ENCODE results near the gene UGT1A6.
"Not testable (repeated sequence)": the region's sequence is repeated elsewhere in the genome, so short reads cannot be mapped to it uniquely, and the experiment has no call there.

UGT1A6 gene

GRCh38 chr2:233681521-233682099 is 11.1 kb upstream of the UGT1A6 start, which contains the start of gene UGT1A7:
Gene UGT1A7, plus strand, starts transcription at chr2:233681901. Its CDS starts 37 bp downstream, at chr2:233681938.
- no peak for DNase-seq (ENCODE audit: low read depth, low spot score)
- H3K27ac ChIP-seq = no peak within 1 kb of the TSS

- DNase-seq (ENCODE audit: low read depth, low spot score) = no peak
Observed at GRCh38 chr2:233684640-233685039, 8.1 kb upstream of the UGT1A6 start.

GRCh38 chr2:233686928-233687327 is 5.8 kb upstream of the UGT1A6 start:
- no peak for DNase-seq (ENCODE audit: low read depth, low spot score)
- H3K27ac ChIP-seq = no peak overlapping the region

More at GRCh38 chr2:233684640-233685039, 8.1 kb upstream of the UGT1A6 start:
- no peak overlapping the region for H3K27ac ChIP-seq

GRCh38 chr2:233688341-233688740 is 4.3 kb upstream of the UGT1A6 start:
- no peak for DNase-seq (ENCODE audit: low read depth, low spot score)
- H3K27ac ChIP-seq = no peak overlapping the region

- H3K27ac ChIP-seq = peak overlapping the region; percentile 80
- no peak for DNase-seq (ENCODE audit: low read depth, low spot score)
Observed at GRCh38 chr2:233689031-233689430, 3.7 kb upstream of the UGT1A6 start.

- DNase-seq (ENCODE audit: low read depth, low spot score) = no peak
- H3K27ac ChIP-seq = peak overlapping the region; percentile 80
Observed at GRCh38 chr2:233689501-233689900, 3.2 kb upstream of the UGT1A6 start.

- peak overlapping the region; percentile 80 for H3K27ac ChIP-seq
- peak; percentile 81 for DNase-seq (ENCODE audit: low read depth, low spot score)
Observed at GRCh38 chr2:233690444-233690843, 2.2 kb upstream of the UGT1A6 start.

- peak; percentile 99 for DNase-seq (ENCODE audit: low read depth, low spot score)
- H3K27ac ChIP-seq = peak overlapping the region; percentile 80
Observed at GRCh38 chr2:233691443-233692433, 952 bp upstream of the UGT1A6 start.

- DNase-seq (ENCODE audit: low read depth, low spot score) = no peak
- H3K27ac ChIP-seq = no peak overlapping the region
Observed at GRCh38 chr2:233693963-233694362, 1.3 kb downstream of the UGT1A6 start.

- no peak for DNase-seq (ENCODE audit: low read depth, low spot score)
Observed at GRCh38 chr2:233698740-233699139, 6.0 kb downstream of the UGT1A6 start.

GRCh38 chr2:233699424-233700027 is 6.8 kb downstream of the UGT1A6 start:
- peak overlapping the region; percentile 52 for H3K27ac ChIP-seq
- no peak for DNase-seq (ENCODE audit: low read depth, low spot score)

More at GRCh38 chr2:233698740-233699139, 6.0 kb downstream of the UGT1A6 start:
- H3K27ac ChIP-seq = no peak overlapping the region

- peak overlapping the region; percentile 52 for H3K27ac ChIP-seq
Observed at GRCh38 chr2:233700028-233700635, 7.4 kb downstream of the UGT1A6 start.

GRCh38 chr2:233700842-233701241 is 8.2 kb downstream of the UGT1A6 start:
- not testable (repeated sequence) for H3K27ac ChIP-seq; DNase-seq (ENCODE audit: low read depth, low spot score)

More at GRCh38 chr2:233700028-233700635, 7.4 kb downstream of the UGT1A6 start:
- DNase-seq (ENCODE audit: low read depth, low spot score) = peak; percentile 18

- DNase-seq (ENCODE audit: low read depth, low spot score) = no peak
- H3K27ac ChIP-seq = no peak overlapping the region
Observed at GRCh38 chr2:233702238-233702637, 9.5 kb downstream of the UGT1A6 start.

- DNase-seq (ENCODE audit: low read depth, low spot score) = peak; percentile 20
- peak overlapping the region; percentile 53 for H3K27ac ChIP-seq
Observed at GRCh38 chr2:233705911-233706506, 13.3 kb downstream of the UGT1A6 start.

GRCh38 chr2:233706720-233707119 is 14.0 kb downstream of the UGT1A6 start:
- H3K27ac ChIP-seq = peak overlapping the region; percentile 53
- DNase-seq (ENCODE audit: low read depth, low spot score) = no peak

- no peak overlapping the region for H3K27ac ChIP-seq
- DNase-seq (ENCODE audit: low read depth, low spot score) = no peak
Observed at GRCh38 chr2:233707940-233708644, 15.4 kb downstream of the UGT1A6 start.

GRCh38 chr2:233708942-233709341 is 16.3 kb downstream of the UGT1A6 start:
- H3K27ac ChIP-seq = no peak overlapping the region
- no peak for DNase-seq (ENCODE audit: low read depth, low spot score)

- peak; percentile 24 for DNase-seq (ENCODE audit: low read depth, low spot score)
- no peak overlapping the region for H3K27ac ChIP-seq
Observed at GRCh38 chr2:233711312-233712008, 18.8 kb downstream of the UGT1A6 start.

Data from epithelial cell of prostate (primary cell).